Tibial nerve (tissue), 4 donors: ENCODE results near the gene RGS2. TPM values are rescaled to one million over a fixed set of nuclear protein-coding genes. Genes with fewer than 3 reads are reported as not detected.

Experiments
- DNase-seq, 2 donors: peaks; one replicate each; pipeline ENCODE4 v3.0.0-alpha.2; 2019; ENCODE audit warnings: low spot score in 2 of 2
- H3K27ac ChIP-seq, 4 donors: fragments of 200-600 bp; sonication (generic) in 3 of 4; one replicate each; pipeline ENCODE4 v1.5.1; 2017 to 2019; ENCODE audit warnings: mild to moderate bottlenecking in 1 of 4
- H3K27me3 ChIP-seq, 2 donors: fragments of 200-600 bp; sonication (generic) in 1 of 2; one replicate each; pipeline versions ENCODE4 v1.5.1 to v1.6.0; 2017 to 2019
- H3K36me3 ChIP-seq, 3 donors: fragments of 200-600 bp; sonication (generic); one replicate each; pipeline ENCODE4 v1.5.1; 2018 to 2019
- H3K4me1 ChIP-seq, 4 donors: fragments of 200-600 bp; sonication (generic) in 3 of 4; one replicate each; pipeline ENCODE4 v1.5.1; 2017 to 2019
- H3K4me3 ChIP-seq, 4 donors: fragments of 200-600 bp; sonication (generic) in 3 of 4; one replicate each; pipeline ENCODE4 v1.5.1; 2017 to 2019; ENCODE audit warnings: mild to moderate bottlenecking in 1 of 4, moderate library complexity in 1 of 4
- H3K9me3 ChIP-seq, 4 donors: fragments of 200-600 bp; sonication (generic) in 3 of 4; one replicate each; pipeline ENCODE4 v1.5.1; 2017 to 2019
- CTCF ChIP-seq, 5 experiments: fragments of 200-600 bp in 3 of 5; fragments of 450-650 bp in 2 of 5; sonication (generic) in 3 of 5; IDR thresholded peaks; one replicate each; pipeline ENCODE4 v1.5.1; 2016 to 2019; ENCODE audit warnings: antibody characterized with exemption in 5 of 5, mild to moderate bottlenecking in 3 of 5, moderate library complexity in 2 of 5
- EP300 ChIP-seq, 2 donors: sonication (generic); formaldehyde crosslinking; IDR thresholded peaks; one replicate each; pipeline ENCODE4 v1.6.1; 2017; ENCODE audit warnings: antibody characterized with exemption in 2 of 2, mild to moderate bottlenecking in 1 of 2
- POLR2A ChIP-seq, 2 donors: fragments of 450-650 bp; IDR thresholded peaks; one replicate each; pipeline ENCODE4 v1.6.1; 2017; ENCODE audit warnings: antibody characterized with exemption in 2 of 2, mild to moderate bottlenecking in 2 of 2, moderate library complexity in 2 of 2
- WGBS, 2 donors: methylation state at CpG; one replicate each; pipeline ENCODE4 v1.1.5; 2018; 5-methylcytosine and 5-hydroxymethylcytosine counted together
- total RNA-seq, 4 donors: library from RNA; depleted of rRNA; stranded (reverse); fragments of >200 nt; gene quantifications; one replicate each; pipeline ENCODE4 v1.1.0, GENCODE V29; 2016

Gene RGS2
- total RNA-seq, 4 donors from 2014 or later: 15.0 to 38.6 (median 31.1) TPM

- H3K4me1 ChIP-seq: no peaks in the 10 kb centered on the region
- no peak overlapping the region for H3K4me3 ChIP-seq
- no peak for TF ChIP-seq POLR2A (IDR thresholded peaks at IDR 0.05)
- no peaks in the 10 kb centered on the region for H3K27me3 ChIP-seq
- no peak for DNase-seq
- no peak overlapping the region for H3K27ac ChIP-seq
- no peaks in the 10 kb centered on the region for H3K9me3 ChIP-seq
- 59 to 64% methylated on average over 4 of the region's 4 CpGs for WGBS, 2 donors
- H3K36me3 ChIP-seq: no peaks in the 10 kb centered on the region
Measured at GRCh38 chr1:192786576-192786975, 22.3 kb upstream of the RGS2 start.

GRCh38 chr1:192787914-192788585 is 20.8 kb upstream of the RGS2 start:
- Histone ChIP-seq H3K36me3 (no peaks in the 10 kb centered on the region), H3K27ac (no peak overlapping the region), H3K27me3 (no peaks in the 10 kb centered on the region), H3K4me3 (no peak overlapping the region), H3K4me1 (no peaks in the 10 kb centered on the region), H3K9me3 (no peaks in the 10 kb centered on the region)
- TF ChIP-seq CTCF (IDR thresholded peaks at IDR 0.05): no peak
- TF ChIP-seq EP300 (IDR thresholded peaks at IDR 0.05): no peak
- no peak for TF ChIP-seq POLR2A (IDR thresholded peaks at IDR 0.05)
- no peak for DNase-seq
- WGBS, 2 donors: 40 to 57% methylated on average over 9 of the region's 9 CpGs

- WGBS, 2 donors: 86 to 90% methylated on average over 2 of the region's 2 CpGs
- no peaks in the 10 kb centered on the region for H3K36me3 ChIP-seq
- TF ChIP-seq CTCF (IDR thresholded peaks at IDR 0.05): no peak
- TF ChIP-seq EP300 (IDR thresholded peaks at IDR 0.05): no peak
- no peak for TF ChIP-seq POLR2A (IDR thresholded peaks at IDR 0.05)
- no peaks in the 10 kb centered on the region for H3K27me3 ChIP-seq
- no peak overlapping the region for H3K27ac ChIP-seq
- no peaks in the 10 kb centered on the region for H3K4me1 ChIP-seq
- DNase-seq: no peak
- H3K9me3 ChIP-seq: no peaks in the 10 kb centered on the region
- H3K4me3 ChIP-seq: no peak overlapping the region
Measured at GRCh38 chr1:192789871-192790270, 19.0 kb upstream of the RGS2 start.

- Histone ChIP-seq H3K4me1 (no peaks in the 10 kb centered on the region), H3K36me3 (no peaks in the 10 kb centered on the region), H3K9me3 (no peaks in the 10 kb centered on the region), H3K27ac (no peak overlapping the region), H3K27me3 (no peaks in the 10 kb centered on the region), H3K4me3 (no peak overlapping the region)
- DNase-seq: no peak
- 83% methylated on average over 2 of the region's 2 CpGs for WGBS, 2 donors
- no peak for TF ChIP-seq POLR2A (IDR thresholded peaks at IDR 0.05)
- TF ChIP-seq EP300 (IDR thresholded peaks at IDR 0.05): no peak
- no peak for TF ChIP-seq CTCF (IDR thresholded peaks at IDR 0.05)
Measured at GRCh38 chr1:192792628-192793027, 16.2 kb upstream of the RGS2 start.

GRCh38 chr1:192793983-192794767 is 14.7 kb upstream of the RGS2 start:
- 65 to 75% methylated on average over 2 of the region's 2 CpGs for WGBS, 2 donors
- TF ChIP-seq POLR2A (IDR thresholded peaks at IDR 0.05): no peak
- TF ChIP-seq CTCF (IDR thresholded peaks at IDR 0.05): no peak
- no peak for TF ChIP-seq EP300 (IDR thresholded peaks at IDR 0.05)
- no peak overlapping the region for H3K27ac ChIP-seq

More at GRCh38 chr1:192793983-192794767, 14.7 kb upstream of the RGS2 start:
- Histone ChIP-seq H3K36me3 (no peaks in the 10 kb centered on the region), H3K27me3 (no peaks in the 10 kb centered on the region), H3K4me3 (no peak overlapping the region), H3K4me1 (no peaks in the 10 kb centered on the region), H3K9me3 (no peaks in the 10 kb centered on the region)
- no peak for DNase-seq
